CD4-positive, alpha-beta T cell treated with Interferon gamma for 1 hour (primary cell): ENCODE data around the gene MBOAT7.
"Not testable (repeated sequence)": the region's sequence is repeated elsewhere in the genome, so short reads cannot be mapped to it uniquely, and the experiment has no call there.

ENCODE experiments used
- DNase-seq: peaks from one replicate; pipeline ENCODE4 v3.0.0-alpha.2; 2020

MBOAT7 gene

DNA sequence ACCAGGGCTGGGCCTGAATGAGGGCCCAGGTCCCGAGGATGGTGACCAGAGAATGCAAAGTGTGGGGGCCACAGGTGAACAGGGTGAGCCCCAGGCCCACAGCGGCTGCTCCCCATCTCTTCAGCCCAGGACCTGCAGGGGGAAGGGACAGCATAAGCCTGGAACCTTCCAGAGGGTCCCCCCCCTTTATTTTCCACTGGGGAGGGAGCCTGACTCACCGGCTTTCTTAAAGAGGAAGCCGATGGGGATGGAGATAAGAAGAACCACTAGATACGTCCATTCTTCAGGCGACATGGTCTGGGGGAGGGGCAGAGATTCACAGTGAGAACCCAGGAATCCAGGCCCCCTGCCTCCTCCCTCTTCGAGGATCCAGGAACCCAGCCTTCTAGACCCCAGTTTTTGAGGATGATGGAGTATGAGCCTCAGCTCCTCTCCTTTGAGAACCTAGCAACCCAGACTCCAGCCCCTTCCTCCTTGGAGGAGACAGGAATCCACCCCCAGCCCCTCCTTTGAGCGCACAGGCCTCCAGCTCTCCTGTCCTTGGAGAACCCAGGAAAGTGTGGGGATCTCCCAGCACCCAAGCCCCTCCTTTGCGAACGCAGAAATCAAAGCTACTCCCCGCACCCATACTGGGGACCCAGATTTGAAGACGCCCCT, 1.0 kb downstream of the MBOAT7 start:
- DNase-seq: peak; percentile 65

DNA sequence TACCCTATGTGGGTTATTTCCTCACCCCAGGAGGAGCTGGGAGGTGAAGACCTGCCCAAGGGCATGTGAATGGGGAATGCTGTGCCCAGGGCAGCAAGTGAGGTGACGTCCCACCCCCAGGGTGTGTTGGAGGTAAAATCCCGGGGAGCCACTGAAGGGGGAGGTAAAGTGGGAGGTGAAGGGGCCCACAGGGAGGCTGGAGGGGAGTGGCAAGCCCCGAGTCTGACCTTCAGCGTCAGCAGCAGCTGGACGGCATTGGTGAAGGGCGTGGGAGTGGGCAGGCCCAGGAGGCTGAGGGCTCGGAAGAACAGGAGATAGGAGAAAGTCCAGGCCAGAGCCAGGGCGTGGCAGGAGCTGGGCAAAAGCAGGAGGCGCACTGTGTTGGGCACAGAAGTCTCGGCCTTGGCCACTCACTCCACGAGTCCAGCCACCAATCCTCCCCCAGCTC, 2.4 kb downstream of the MBOAT7 start:
- DNase-seq: no peak

DNA sequence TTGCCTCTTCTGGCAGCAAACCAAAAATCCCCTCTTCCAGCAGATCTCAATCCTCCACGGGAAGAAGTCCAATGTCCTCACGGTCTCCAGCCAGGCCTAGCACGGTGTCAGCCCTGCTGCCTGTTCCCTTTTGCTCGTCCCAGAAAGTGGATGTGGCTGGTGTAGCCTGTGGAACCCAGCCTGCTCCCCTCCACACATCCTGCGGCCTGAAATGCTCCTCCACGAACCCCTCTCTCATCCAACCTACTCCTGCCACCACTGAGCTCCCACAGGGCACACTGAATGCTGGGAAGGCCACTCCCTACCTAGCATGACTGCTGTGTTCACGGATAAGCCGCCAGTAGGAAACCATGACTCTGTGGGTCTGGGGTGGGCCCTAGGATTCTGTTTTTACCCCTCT, 3.0 kb downstream of the MBOAT7 start:
- DNase-seq: no peak

DNA sequence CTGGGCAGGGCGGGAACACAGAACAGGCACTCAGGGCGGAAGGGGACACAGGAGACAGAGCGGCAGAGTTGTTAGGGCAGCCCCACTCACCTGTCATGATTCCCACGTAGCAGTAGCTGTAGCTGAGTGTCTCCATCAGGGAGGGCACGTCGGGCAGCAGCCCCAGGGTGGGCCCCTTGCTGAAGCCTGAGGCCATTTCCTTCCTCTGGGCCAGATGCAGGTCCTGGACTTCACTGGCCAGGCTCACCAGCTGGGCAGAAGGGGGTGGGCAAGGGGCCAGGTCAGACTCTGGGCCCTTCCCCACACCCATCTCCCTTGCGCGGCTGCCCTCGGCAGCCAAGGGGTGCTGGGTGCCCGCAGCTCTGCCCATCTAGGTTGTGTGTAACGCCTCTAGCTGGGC, 5.9 kb downstream of the MBOAT7 start:
- no peak for DNase-seq

DNA sequence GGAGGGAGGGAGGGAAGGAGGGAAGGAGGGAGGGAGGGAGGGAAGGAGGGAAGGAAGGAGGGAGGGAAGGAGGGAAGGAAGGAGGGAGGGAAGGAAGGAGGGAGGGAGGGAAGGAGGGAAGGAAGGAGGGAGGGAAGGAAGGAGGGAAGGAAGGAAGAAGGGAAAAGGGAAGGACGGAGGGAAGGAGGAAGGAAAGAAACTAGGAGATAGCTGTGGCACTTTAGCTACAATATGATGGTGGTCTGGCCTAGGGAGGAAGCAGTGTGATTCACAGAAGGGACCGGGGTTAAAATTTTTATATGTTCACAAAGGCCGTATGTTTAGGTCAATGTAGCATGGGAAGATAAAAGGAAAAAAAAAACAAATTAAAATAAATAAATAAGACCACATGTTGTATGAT, 7.5 kb downstream of the MBOAT7 start:
- DNase-seq: not testable (repeated sequence)

DNA sequence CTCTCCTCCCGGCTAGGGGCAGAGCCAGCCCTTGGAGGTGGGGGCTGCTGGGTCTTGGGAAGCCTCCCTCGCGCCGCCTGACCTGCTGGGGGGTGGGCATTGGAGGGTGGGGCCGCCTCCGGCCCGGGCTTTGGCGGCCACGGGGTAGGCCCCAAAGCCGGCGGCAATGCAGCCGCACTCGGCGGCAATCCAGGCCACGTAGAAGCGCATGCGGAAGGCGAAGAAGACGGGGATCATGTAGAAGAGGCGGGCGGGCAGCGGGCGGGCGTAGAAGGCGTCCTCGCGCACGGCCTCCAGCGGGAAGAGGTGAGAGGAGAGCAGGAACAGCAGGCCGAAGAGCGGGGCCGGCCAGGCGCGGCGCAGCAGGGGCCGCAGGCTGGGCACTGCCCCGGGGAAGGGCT, 8.7 kb downstream of the MBOAT7 start:
- DNase-seq: no peak

DNA sequence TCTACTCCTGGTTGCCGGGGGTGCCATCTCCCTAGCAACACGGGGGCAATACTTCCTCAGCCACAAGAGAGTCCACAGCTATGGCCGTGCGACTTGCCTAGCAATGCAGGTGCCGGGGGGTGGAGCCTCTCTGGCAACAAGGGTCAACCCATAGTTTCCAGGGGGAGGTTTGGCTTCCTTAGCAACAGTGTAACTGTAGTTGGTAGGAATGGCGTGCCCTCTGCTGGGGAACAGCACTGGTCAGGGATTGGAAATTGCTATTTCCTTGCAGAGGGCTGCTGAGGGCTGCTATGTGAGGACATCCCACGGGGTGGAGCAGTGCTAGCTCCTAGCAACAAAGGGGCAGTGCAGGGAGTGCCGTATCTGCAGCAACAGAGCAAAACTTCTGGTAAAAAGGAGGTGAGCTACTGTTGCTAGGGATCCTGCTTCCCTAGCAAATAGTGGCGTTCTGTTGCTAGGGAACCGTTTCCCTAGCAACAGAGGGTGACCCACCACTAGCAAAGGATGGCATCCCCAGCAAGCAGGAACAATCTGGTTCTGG, 9.4 kb downstream of the MBOAT7 start:
- peak; percentile 31 for DNase-seq

DNA sequence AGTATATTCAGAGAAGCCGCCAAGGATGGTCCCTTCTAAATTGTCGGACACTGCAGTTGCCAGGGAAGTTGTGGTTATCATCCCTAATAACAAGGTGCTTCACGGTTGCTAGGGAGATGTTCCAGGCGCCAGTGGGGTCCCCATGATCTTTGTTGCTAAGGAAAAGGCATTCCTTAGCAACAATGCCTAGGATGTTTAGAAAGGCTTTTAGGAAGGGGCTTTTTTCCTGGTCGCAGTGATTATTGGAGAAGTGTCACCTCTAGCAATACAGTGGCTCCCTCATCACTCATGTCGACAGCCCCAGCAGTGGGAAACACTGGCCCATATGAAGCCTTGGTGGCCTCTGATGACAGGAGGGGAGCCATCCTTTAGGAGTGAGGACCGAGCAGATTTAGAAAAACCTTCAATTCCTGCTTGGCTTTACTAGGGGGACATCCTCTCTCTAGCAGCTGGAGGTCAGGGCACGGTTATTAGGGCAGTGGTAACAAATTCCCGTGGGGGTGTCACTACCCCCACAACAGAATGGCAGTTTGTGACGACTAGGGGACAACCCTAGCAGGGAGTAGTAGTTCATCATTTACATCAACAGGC, 10.0 kb downstream of the MBOAT7 start:
- DNase-seq: no peak

DNA sequence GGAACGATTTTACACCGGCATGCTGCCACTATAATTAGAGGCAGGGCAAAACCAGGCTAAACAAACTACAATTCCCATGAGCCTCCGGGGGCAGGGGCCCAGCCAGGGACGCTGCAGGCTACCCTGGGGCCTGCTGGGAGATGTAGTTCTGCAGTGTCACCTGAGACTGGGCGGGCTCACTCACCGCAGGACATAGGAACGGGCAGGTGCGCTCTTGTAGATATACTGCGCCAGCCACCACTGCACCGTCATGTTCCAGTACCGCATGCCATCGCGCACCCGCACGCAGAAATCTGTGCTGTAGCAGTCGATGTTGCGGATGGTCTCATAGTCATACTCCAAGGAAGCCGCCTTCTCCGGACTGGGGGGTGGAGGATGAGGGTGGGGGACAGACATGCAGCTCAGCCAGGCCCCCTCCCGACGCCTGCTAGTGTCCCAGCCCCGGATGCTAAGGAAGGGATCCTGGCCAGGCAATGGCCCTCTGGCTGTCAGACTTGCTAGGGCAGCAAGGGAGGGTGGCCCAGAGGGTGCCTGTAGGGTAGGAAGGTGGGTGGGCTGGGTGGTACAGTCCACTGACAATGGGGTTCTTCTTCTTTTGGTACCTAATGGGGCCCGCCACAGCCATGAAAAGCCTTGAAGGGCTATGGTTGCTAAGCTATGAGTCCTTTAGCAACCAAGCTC, 10.7 kb downstream of the MBOAT7 start:
- peak; percentile 35 for DNase-seq

DNA sequence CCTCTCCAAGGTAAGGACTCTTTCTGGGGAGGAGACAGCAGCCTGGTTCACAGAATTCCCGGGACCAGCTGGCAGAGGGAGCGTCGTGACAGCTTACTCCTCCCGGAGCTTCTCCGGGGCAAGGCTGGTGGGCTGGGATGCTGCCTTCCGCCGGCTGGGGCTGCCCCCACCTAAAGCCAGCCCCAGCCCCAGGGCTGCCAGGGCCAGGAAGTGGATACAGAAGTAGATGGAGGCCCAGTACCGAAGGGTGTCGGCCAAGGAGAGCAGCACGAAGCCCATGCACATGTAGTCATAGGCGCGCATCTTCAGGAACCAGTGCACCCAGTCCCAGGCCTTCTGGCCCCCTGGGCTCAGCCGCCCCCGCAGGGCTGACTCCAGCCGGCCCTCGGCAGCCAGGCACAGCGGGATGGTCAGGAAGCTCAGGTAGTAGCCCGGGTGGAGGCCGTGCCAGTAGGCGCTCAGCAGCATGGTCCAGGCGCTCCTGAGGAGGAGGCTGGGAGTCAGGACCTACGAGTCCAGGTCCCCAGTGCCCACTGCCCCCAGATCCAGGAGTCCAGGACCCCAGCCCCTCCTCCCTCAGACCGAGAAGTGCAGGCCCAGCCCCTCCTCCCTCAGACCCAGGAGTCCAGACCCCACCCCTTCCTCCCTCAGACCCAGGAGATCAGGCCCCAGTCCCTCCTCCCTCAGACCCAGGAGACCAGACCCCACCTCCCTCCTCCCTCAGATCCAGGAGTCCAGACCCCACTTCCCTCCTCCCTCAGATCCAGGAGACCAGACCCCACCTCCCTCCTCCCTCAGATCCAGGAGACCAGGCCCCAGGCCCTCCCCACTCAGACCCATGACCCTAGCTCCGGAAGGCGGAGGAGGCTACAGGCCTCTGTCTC, 15.2 kb downstream of the MBOAT7 start:
- DNase-seq: no peak

DNA sequence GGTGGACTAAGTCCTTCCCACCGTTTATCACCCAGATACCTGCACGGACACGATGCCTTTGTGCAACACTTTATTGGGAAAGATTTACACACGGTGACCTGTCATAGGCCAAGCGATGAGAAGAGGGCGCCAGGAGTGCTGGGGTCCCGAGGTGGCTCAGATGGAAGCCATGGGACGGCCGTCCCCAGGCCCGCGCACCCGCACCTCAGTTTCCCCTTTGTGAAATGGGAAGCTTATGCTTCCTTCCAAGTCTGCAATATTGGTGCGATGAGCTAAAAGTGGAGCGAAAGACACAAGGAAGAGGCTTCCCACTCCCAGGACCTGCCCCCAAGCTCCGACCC, 16.1 kb downstream of the MBOAT7 start:
- DNase-seq: no peak

DNA sequence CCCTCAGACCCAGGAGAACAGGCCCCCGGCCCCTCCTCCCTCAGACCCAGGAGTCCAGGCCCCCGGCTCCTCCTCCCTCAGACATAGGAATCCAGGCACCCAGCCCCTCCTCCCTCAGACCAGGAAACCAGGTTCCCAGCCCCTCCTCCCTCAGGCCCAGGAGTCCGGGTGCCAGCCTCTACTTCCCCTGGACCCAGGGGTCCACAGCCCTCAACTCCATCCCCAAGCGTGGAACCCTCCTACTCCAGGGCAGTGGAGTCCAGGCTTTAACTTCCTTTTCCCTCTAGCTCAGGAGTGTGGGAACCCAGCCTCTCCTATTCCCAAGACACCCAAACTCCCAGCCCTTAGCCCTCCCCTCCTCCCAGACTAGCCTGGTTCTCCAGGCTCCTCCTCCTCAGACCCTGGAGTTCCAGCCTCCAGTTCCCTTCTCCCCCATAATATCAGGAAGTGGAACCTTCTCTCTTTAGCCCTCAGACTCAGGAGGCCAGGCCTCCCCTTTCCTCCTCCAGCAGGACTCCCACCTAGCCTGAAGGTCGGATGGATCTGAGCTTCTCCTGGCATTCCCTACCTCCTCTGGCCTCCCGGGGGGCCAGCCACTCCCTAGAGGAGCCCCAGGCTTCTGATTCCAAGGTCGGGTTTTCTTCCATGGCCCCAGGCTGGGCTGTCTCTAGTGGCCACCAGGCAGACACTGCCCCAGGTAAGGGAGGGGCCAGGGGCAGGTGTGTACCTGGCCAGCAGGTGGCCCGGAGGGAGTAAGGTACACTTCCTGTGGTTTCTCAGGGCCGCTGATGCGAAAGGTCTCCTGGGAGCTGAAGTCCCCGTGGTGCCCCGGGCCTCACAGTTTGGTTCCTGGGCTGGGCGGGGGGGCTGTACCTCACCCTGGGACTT, 16.7 kb downstream of the MBOAT7 start, which contains the start of gene TMC4:
TMC4 (minus strand) TSS at position 690 of the 888 bp plus-strand sequence; CDS start at position 647, 43 bp downstream.
- DNase-seq: no peak

DNA sequence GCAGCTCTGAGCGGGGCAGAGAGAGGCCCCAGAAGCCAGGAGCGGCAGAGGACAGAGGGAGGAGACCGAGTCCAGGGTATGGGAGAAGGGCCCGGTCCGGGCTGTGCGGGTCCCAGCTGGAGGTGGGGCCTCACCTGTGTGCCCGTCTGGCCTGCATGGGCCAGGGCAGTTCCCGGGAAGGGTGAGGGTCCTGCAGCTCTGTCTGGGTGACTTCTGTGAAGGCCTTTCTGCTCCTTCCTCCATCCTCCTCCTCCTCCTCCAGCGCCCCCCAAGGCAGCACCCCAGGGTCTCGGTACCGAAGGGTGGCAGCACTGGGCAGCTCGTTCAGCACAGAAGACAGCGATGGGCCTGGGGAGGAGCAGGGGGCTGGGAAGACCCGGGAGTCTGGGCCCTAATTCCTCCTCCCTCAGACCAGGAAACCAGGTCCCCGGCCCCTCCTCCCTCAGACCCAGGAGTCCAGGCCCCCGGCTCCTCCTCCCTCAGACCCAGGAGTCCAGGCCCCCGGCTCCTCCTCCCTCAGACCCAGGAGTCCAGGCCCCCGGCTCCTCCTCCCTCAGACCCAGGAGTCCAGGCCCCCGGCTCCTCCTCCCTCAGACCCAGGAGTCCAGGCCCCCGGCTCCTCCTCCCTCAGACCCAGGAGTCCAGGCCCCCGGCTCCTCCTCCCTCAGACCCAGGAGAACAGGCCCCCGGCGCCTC, 17.5 kb downstream of the MBOAT7 start:
- DNase-seq: not testable (repeated sequence)

DNA sequence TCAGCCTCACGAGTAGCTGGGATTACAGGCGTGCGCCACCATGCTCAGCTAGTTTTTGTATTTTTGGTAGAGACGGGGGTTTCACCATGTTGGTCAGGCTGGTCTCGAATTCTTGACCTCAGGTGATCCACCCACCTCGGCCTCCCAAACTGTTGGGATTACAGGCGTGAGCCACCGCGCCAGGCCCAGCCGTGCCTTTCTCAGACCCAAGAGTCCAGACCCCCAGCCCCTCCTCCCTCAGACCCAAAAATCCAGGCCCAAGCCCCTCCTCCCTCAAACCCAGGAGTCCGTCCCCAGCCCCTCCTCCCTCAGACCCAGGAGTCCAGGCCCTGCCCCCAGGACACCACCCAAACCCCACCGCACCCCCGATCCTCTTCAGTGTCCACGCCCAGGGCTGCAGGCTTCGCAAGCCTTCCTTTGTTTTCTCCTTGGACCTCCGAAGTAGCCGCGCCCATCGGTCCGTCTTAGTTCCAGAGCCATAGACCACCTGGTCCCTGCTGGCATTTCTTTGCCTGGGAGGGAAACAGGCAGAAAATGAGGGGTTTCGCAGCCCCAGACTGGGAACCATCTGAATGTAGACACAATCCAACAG, 20.1 kb downstream of the MBOAT7 start:
- DNase-seq: no peak

DNA sequence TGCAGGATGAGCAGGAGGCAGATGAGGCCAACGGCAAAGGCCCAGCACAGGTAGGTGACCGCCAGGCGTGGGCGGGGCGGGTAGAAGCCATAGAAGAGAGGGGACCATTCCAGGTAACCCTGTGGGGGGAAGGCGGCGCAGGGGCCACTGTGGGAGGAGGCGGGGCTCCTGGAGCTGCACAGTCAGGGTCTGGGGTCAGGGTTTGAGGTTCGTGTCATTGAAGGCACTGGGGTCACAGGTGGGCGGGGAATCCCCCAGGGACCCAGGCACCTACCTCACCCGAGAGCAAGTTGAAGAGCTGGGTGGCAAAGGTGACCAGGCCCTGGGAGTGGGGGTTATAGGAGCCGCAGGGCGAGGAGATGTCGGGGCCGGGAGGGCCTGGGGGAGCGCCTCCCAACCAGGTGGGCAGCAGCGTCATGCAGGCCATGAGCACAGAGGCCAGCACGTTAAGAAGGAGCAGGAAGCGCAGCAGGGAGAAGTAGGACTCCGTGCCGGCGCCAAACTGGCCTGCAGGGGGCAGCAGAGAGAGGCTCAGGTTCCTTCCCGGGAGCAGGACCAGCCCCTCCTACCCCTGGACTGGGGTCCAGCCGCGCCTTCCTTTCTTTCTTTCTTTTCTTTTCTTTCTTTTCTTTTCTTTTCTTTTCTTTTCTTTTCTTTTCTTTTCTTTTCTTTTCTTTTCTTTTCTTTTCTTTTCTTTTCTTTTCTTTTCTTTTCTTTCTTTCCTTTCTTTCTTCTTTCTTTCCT, 21.0 kb downstream of the MBOAT7 start:
- peak; percentile 83 for DNase-seq

DNA sequence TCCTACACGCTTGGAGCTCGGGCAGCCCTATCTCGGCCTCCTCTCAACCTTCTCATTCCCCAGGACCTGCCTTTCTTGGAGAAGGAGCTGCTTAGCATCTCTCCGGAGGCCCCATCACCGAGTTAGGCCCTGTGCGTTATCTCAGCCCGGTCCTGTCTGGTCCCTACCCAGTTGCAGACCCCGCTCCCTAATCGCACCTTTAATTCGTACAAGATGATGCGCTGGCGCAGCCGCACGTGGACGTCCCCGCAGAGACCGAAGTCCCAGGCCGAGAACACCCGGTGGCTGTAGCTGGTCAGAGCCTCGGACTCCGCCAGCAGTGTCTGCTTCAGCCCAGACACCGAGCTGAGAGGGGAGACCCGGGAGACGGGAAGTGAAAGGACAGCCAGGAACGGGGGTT, 24.2 kb downstream of the MBOAT7 start:
- DNase-seq: no peak

DNA sequence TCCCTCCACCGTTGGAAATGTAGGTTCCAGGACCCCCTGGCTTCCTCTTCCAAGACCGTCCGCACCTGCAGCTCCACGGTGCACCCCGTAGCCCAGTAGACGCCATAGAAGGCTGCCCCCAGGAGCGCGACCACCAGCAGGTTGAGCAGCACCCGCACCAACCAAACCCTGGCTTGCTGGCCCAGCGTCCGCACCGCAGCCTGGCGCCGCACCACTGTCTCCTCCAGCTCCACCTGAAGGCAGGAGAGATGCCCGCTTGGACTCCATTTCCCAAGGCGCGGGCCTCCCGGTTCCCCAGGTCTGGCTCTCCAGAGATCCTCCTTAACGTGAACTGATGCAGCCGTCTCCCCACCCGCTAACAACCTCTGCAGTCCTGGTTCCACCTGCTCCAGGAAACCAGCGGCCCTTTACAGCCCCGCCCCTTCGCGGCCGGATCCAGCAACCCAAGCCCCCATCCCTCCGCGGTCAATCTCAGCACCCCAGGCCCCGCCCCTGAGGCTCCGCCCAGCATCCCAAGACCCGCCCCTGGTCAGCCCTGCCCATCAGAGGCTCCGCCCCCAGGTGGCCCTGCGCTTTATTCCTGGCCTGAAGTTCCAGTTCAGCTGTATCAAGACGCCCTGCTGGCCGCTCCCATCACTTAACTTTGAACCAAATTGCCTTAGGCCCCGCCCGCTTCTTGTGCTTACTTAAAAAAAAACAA, 24.9 kb downstream of the MBOAT7 start:
- DNase-seq: peak; percentile 59

DNA sequence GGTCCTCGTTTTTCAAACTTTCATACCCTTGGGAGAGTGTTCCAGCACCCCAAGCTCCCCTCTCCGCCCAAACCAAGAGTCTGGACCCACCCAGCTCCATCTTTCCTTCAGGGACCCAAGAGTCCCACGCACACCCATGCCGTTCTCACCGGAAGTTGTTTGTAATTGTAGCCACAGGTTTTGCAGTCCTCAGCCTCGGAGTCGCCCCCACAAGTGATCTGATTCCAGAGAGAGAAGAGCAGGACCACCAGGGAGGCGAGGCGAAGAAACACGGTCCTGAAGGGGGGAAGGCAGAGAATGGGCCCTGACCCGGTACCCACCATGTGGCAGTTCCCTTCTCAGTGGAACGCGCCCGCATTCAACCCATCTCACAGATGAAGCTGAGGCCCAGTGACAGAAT, 26.5 kb downstream of the MBOAT7 start:
- DNase-seq: no peak

DNA sequence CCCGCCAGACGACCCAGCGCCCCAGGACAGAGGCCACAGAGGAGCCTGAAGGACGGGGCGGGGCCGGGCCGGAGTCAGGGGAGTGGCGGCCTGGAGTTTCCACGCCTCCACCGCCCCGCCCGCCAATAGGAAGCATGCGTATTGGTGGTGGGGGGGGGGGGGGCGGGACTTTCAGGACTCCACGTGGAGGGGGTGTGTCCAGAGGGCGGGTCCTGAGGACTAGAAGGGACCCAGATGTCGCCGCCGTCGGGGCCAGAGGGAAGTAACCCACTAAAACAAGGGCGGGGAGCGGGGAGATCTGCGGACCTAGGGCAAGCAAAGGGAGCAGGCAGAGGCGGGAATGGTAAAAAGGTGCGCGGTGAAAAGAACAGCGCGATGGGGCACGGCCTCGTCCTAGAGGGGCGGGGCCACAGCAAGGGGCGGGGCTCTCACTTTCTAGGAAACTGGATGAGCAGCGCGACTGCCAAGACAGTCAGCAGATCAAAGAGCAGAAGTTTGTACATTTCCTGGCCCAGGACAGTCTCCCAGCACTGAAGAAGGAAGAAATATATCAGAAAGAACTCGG, 27.1 kb downstream of the MBOAT7 start:
- peak; percentile 83 for DNase-seq
